ENCODE data around the gene PMVK. TPM values are rescaled to one million over a fixed set of nuclear protein-coding genes. Genes with fewer than 3 reads are reported as not detected.

PMVK gene
- total and polyA plus RNA-seq, 2 of the 8 experiments (the other 6 are each of a cell fraction or from before 2014, with no cell fraction given) = 23.8 to 26.5 TPM

GRCh38 chr1:154973344-154974101, 37.0 kb upstream of the PMVK start (continued):
- TF ChIP-seq ZNF274 (IDR thresholded peaks at IDR 0.05; ENCODE audit: borderline replicate concordance, extremely low read depth, low read length) (no peak), CHD2 (IDR thresholded peaks at IDR 0.05; ENCODE audit: low read length) (no peak), CHD1 (IDR thresholded peaks at IDR 0.05; ENCODE audit: low read depth, low read length) (no peak), E2F6 (IDR thresholded peaks at IDR 0.05) (no peak), TCF12 (IDR thresholded peaks at IDR 0.05; ENCODE audit: low read depth, low read length) (no peak), BACH1 (IDR thresholded peaks at IDR 0.05; ENCODE audit: low read length) (no peak), KDM4A (IDR thresholded peaks at IDR 0.05; ENCODE audit: low read depth, low read length, severe bottlenecking) (no peak), CBX8 (IDR thresholded peaks at IDR 0.05; ENCODE audit: borderline replicate concordance, low read depth, low read length) (no peak), MAFK (IDR thresholded peaks at IDR 0.05; ENCODE audit: low read depth, low read length) (no peak), RBBP5 (IDR thresholded peaks at IDR 0.05; ENCODE audit: borderline replicate concordance, low read depth, low read length) (no peak), JUN (IDR thresholded peaks at IDR 0.05; ENCODE audit: low read depth, low read length) (no peak), TEAD4 (IDR thresholded peaks at IDR 0.05; ENCODE audit: low read depth, low read length) (no peak), SIX5 (IDR thresholded peaks at IDR 0.05; ENCODE audit: low read depth, low read length) (no peak), FOSL1 (IDR thresholded peaks at IDR 0.05; ENCODE audit: insufficient read depth, low read depth, low read length) (no peak), BRCA1 (IDR thresholded peaks at IDR 0.05; ENCODE audit: low read depth, low read length) (no peak), TAF7 (optimal IDR thresholded peaks at IDR 0.05; ENCODE audit: borderline replicate concordance, low read depth, low read length) (peak; percentile 35), ASH2L (IDR thresholded peaks at IDR 0.05; ENCODE audit: low read length) (no peak), CREB1 (IDR thresholded peaks at IDR 0.05) (no peak), SP4 (IDR thresholded peaks at IDR 0.05; ENCODE audit: low read length) (no peak), EGR1 (IDR thresholded peaks at IDR 0.05; ENCODE audit: borderline replicate concordance, low read depth, low read length) (no peak), PHF8 (conservative IDR thresholded peaks at IDR 0.05; ENCODE audit: low read depth, low read length) (peak; percentile 46; the same call in 1 of the 2 replicates)

Data from H1 (cell line).